GM19324 (cell line): ENCODE data around the gene NFATC2.

Source experiments
- ATAC-seq: cut with Tn5 transposase; IDR thresholded peaks from one replicate; pipeline ENCODE4 v1.9.1; 2021; ENCODE audit warnings: mild to moderate bottlenecking, moderate library complexity; ENCODE audit not compliant: unreplicated experiment, low FRiP score

NFATC2 gene

DNA sequence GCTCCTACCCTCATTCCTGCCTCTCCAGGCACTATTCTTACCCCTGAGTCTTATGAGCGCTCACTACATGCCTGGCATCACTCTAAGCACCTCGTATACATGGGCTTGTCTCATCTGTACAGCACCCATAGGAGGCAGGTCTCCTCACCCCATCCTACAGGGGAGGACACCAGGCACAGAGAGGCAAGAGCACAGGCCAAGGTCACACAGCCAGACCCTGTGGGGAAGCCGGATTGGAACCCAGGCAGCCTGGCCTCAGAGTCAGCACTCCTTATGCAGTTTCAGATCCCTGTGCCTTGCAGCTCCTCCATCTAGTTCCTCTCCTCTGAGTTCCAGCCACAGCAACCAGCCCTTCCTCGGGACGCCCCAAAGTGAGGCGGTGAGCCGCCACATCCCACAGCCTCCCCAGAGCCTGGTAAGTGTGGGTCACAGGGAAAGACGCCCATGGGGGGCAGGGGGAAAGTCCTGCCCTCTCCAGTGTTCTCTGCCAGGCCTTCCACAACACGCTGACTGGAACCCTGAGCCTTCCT, 103.3 kb downstream of the NFATC2 start:
- no peak for ATAC-seq

DNA sequence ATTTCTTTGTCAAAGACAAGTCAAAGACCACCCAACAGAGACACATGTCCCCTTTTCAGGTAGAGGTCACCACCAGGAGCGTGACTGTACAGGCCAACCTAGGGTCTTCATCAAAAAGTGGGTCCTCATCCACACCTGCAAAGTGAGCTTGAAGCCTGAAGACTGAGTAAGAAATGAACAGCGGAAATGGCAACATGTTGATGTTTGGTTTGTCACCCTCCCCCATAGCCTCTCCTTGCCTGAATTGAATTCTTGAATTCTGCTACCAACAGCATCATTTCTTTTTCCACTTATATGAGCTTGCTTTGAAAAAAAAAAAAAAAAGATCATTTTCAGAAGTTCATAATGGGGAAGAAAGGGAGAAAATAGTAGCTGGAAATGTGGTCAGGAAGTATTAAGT, 104.4 kb downstream of the NFATC2 start:
- no peak for ATAC-seq

GRCh38 chr20:51437182-51437924, 105.2 kb downstream of the NFATC2 start:
- no peak for ATAC-seq

- ATAC-seq, result no peak
These were observed 107.8 kb downstream of the NFATC2 start for GRCh38 chr20:51434580-51435247.

GRCh38 chr20:51434026-51434425, 108.5 kb downstream of the NFATC2 start:
- ATAC-seq, result no peak

GRCh38 chr20:51432875-51433274, 109.6 kb downstream of the NFATC2 start:
- ATAC-seq, result no peak

GRCh38 chr20:51432251-51432784, 110.2 kb downstream of the NFATC2 start:
- ATAC-seq, result no peak

- no peak for ATAC-seq
These were observed 111.2 kb downstream of the NFATC2 start for GRCh38 chr20:51431321-51431720.

GRCh38 chr20:51430198-51430950, 112.1 kb downstream of the NFATC2 start:
- ATAC-seq, result no peak

GRCh38 chr20:51429696-51430095, 112.8 kb downstream of the NFATC2 start:
- ATAC-seq, result no peak

DNA sequence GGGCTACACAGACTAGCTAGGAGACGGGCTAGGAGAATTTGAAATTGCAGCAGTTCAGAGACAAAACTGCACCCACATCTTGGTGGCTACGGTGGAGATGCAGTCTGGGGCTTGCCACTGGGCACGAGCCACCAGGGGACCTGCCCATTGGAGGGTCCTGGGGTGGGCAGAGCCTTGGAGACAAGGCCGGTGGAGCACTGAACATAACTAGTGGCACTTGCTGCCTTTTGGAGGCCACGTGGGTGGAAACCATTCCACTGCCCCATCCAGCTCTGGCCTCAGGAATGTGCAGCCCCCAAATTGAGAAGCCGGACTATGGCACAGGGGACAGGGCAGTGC, 113.4 kb downstream of the NFATC2 start:
- ATAC-seq, result no peak

DNA sequence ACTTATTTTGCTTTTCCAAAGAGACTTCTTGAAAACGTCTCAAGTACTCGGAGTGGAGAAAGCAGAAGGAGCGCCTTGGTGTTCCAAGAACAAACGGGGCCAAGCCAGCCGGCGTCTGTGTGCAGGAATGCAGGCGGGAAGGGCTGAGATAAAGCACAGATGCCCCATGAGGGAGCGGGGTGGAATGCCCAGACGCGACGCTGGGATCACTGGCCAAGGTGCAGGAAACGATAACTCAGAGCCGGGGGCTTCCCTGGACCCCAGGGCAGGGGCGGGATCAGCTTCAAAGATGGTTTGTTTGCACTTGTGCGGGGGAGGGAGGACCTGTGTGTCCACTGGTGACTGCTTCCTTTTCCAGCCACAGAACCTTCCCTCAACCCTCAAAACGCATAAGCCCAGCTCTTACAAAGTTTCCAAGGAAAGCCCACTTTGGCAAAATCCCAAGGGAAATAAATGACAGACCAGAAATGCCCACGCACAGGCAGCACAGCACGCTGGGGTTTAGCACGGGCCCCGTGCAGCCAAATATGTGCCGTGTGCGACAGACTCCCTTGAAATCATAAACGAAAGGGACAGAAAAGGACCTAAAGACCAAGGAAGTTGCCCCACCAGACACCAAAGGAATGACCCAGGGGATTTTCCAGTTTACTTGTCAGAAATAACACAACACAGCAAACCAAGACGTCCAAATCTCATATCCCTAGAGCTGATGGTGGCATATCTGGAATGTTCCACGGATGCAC, 113.9 kb downstream of the NFATC2 start:
- no peak for ATAC-seq

GRCh38 chr20:51427651-51428291, 114.7 kb downstream of the NFATC2 start:
- ATAC-seq, result no peak

DNA sequence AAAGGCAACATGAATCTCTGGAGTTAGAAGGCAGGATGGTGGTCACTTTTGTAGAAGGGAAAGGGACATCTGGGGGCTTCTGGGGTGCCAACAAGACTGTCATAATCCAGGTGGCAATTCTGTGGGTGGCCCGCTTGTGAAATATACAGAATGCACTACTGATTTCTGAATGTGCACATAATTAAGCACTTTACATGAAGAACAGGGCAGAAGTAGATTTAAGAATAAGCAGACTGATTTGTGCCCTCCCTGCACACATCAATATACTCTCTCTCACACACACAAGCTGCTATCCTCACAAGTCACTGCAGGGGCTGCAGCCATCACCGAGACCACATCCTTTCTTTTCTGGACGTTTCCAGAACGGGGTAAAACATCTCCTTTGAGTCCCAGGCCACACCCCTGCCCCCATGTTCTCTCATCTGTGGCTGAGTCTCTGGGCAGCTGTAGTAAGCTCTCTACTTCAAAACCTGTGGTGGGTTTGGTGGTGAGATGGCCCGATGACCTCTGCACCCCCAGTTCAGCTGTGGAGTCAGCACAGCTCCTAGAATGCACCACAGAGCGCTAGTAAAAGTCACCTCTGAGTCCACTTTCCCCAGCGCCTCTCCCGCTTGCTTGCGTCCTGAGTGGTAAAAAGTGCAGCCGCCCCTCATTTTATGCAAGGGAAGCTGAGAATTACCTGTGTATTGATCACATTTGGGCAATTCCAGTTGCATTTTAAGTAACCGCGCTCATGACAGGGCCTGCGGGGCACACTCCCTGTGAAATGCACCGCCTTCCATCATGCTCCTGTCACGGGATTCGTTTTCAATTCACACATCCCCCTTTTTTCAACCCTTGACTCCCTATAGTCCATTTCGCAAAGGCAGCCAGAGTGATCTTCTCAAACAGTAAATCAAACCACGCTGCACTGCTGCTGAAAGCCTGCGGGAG, 115.5 kb downstream of the NFATC2 start:
- ATAC-seq, result no peak

- no peak for ATAC-seq
These were observed 117.0 kb downstream of the NFATC2 start for GRCh38 chr20:51425347-51426106.

DNA sequence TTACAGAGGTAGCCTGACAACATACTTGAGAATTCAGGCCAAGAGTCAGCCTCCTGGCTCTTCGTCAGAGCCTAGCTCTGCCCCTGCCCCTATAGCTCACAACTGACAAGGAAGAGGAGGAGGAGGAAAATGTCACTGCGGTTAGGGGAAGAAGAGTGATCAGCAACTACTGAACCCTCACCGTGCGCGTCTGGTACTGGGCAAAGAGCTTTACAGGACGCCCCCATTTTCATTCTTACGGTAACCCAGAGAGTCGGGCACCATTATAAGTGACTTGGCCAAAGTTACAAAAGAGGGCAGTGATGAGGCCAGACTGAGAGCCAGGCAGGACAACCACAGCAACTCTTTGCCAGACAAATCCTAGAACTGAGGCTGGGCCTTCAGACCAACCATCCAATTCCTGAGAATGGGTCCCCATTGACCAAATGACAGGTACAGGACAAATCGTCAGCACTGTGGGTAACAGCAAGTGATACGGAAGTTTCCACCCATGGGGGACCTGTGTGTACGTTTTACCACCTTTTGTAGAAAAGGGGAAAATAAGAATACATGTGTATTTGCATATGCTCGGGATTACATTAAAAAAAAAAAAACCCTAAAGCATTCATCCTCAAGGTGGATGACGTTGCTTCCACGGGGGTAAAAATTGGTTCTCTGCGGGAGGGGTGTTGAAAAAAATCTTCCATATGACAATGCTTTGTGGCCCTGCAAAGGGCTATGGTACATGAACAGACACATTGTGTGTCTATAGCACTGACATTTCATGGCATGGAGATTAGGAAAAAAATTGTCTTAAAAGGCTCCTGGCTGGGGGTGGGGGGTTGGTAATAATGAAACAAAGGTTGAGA, 118.0 kb downstream of the NFATC2 start:
- no peak for ATAC-seq

- ATAC-seq, result no peak
These were observed 118.7 kb downstream of the NFATC2 start for GRCh38 chr20:51423810-51424209.
